H1 (cell line): ENCODE results near the gene SCAF1. TPM values are rescaled to one million over a fixed set of nuclear protein-coding genes. Genes with fewer than 3 reads are reported as not detected.

Source experiments
- BRCA1 ChIP-seq: IDR thresholded peaks from 2 replicates; pipeline ENCODE4 v1.6.1; 2012; ENCODE audit warnings: low read depth, low read length, improper control_type of control experiment
- CBX8 ChIP-seq: fragments of 300-800, 300-1000 bp; sonication (generic); IDR thresholded peaks from 2 replicates; pipeline ENCODE4 v1.7.1; 2016; ENCODE audit warnings: low read depth, low read length, borderline replicate concordance
- CREB1 ChIP-seq: IDR thresholded peaks from 2 replicates; pipeline ENCODE4 v1.6.1; 2012; ENCODE audit warnings: inconsistent platforms
- CTBP2 ChIP-seq: IDR thresholded peaks from 2 replicates; pipeline ENCODE4 v1.7.0; 2011; ENCODE audit warnings: borderline replicate concordance, mild to moderate bottlenecking, moderate library complexity, mixed read lengths, low read length; ENCODE audit not compliant: insufficient read depth, insufficient read length
- GABPA ChIP-seq: IDR thresholded peaks from 2 replicates; pipeline ENCODE4 v1.6.1; 2011; ENCODE audit warnings: mild to moderate bottlenecking, low read length, moderate library complexity, borderline replicate concordance; ENCODE audit not compliant: insufficient read depth
- GTF2F1 ChIP-seq: IDR thresholded peaks from 2 replicates; pipeline ENCODE4 v1.6.1; 2012; ENCODE audit warnings: low read depth, low read length, improper control_type of control experiment, borderline replicate concordance
- JUN ChIP-seq: IDR thresholded peaks from 2 replicates; pipeline ENCODE4 v1.6.1; 2011; ENCODE audit warnings: low read depth, mild to moderate bottlenecking, improper control_type of control experiment, low read length
- JUND ChIP-seq: IDR thresholded peaks from 2 replicates; pipeline ENCODE4 v1.6.1; 2011; ENCODE audit warnings: mild to moderate bottlenecking, improper control_type of control experiment, low read length
- KDM1A ChIP-seq: fragments of 200-600, 300-600 bp; sonication (generic); IDR thresholded peaks from 2 replicates; pipeline ENCODE4 v1.7.1; 2016; ENCODE audit warnings: mild to moderate bottlenecking, low read length, borderline replicate concordance
- PHF8 ChIP-seq: fragments of 200-600 bp; sonication (generic); conservative IDR thresholded peaks from 2 replicates; pipeline ENCODE4 v1.7.1; 2012; ENCODE audit warnings: low read depth, mild to moderate bottlenecking, inconsistent platforms, low read length, moderate library complexity
- RNF2 ChIP-seq: fragments of 200-900, 300-1000 bp; sonication (generic); IDR thresholded peaks from 2 replicates; pipeline ENCODE4 v1.7.1; 2016; ENCODE audit warnings: borderline replicate concordance, low read depth, mild to moderate bottlenecking, antibody characterized with exemption, low read length; ENCODE audit not compliant: poor library complexity, severe bottlenecking; ENCODE audit errors: missing control alignments
- SAP30 ChIP-seq: fragments of 300-600 bp; sonication (generic); IDR thresholded peaks from 2 replicates; pipeline ENCODE4 v1.7.1; 2012; ENCODE audit warnings: low read length, moderate library complexity, mild to moderate bottlenecking, inconsistent platforms; ENCODE audit not compliant: insufficient read depth, insufficient replicate concordance
- SIRT6 ChIP-seq: IDR thresholded peaks from one replicate; pipeline ENCODE4 v1.7.1; 2012; ENCODE audit warnings: low read length, inconsistent platforms
- SP1 ChIP-seq: IDR thresholded peaks from 2 replicates; pipeline ENCODE4 v1.6.1; 2011; ENCODE audit warnings: low read depth, low read length
- SP2 ChIP-seq: IDR thresholded peaks from 2 replicates; pipeline ENCODE4 v1.6.1; 2012; ENCODE audit warnings: mild to moderate bottlenecking, low read length, inconsistent platforms
- polyA plus RNA-seq, 7 experiments: library from polyadenylated mRNA; depleted of rRNA in 3 of 7; stranded (reverse) in 5 of 7; unstranded in 2 of 7; fragments of >200 nt in 5 of 7; fragments of 200-250 nt in 2 of 7; gene quantifications; 1 replicate in 5 of 7; 2 replicates in 1 of 7; 4 replicates in 1 of 7; pipeline versions ENCODE4 v1.2.1 to v1.2.3, GENCODE V29; 2011 to 2013; ENCODE audit warnings: missing spikeins in 2 of 7, mixed read lengths in 2 of 7
- total RNA-seq: library from RNA; stranded (reverse); fragmentation: NEBNext Ultra II Directional; extraction: Animal tissue kit (Norgen Biotek cat#: 25700); gene quantifications from 2 replicates; pipeline ENCODE4 v1.2.1, GENCODE V29; 2021
- TF ChIP-seq, protein P1 (sequence below): IDR thresholded peaks from 2 replicates; pipeline ENCODE4 v1.6.1; 2012; ENCODE audit warnings: inconsistent platforms
- TF ChIP-seq, protein P2 (sequence below): IDR thresholded peaks from 2 replicates; pipeline ENCODE4 v1.6.1; 2012; ENCODE audit warnings: inconsistent platforms

SCAF1 gene
- total and polyA plus RNA-seq, 2 of the 8 experiments (the other 6 are each of a cell fraction or from before 2014, with no cell fraction given): 9.7 to 81.7 TPM

DNA sequence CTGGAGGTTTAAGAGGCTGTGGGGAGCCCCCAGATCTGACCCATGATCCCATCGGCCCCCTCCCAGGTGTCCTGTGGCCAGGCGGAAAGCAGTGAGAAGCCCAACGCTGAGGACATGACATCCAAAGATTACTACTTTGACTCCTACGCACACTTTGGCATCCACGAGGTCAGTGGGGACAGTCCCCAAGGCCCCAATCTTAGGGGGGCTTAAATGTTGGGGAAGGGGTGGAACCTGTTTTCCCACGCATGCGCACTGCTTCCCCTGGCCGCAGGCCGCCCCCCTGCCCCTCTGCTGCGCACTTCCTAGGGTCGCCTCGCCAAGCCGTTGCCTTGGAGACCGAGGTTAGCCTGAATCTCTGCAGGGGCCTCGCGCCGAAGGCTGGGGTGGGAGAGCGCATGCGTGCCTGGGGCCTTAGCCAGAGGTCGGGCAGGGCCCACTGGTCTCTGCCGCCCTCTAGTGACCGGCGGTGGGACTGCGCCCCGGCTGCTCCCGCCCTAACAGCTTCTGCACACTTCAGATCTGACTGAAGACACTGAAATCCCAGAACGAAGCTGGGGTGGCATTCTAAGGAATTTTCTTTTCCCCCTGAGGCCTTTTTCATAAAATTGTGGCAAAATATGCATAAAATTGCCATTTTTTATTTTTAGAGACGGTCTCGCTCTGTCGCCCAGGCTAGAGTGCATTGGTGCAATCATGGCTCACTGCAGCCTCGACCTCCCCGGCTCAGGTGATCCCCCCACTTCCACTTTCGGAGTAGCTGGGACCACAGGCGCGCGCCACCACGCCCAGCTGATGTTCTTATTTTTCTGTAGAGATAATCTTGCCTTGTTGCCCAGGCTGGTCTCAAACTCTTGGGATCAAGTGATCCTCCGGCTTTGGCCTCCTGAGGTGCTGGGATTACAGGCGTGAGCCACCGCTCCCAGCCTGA is 38.7 kb downstream of the SCAF1 start (continued):
- TF ChIP-seq, protein P1, sequence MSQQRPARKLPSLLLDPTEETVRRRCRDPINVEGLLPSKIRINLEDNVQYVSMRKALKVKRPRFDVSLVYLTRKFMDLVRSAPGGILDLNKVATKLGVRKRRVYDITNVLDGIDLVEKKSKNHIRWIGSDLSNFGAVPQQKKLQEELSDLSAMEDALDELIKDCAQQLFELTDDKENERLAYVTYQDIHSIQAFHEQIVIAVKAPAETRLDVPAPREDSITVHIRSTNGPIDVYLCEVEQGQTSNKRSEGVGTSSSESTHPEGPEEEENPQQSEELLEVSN: peak; percentile 37; the same call in 1 of the 2 replicates
- TF ChIP-seq SP1: no peak
- TF ChIP-seq GTF2F1: no peak
- TF ChIP-seq, protein P2, sequence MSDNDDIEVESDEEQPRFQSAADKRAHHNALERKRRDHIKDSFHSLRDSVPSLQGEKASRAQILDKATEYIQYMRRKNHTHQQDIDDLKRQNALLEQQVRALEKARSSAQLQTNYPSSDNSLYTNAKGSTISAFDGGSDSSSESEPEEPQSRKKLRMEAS: peak; percentile 68; the same call in 1 of the 2 replicates
- TF ChIP-seq GABPA: no peak
- TF ChIP-seq RNF2: no peak
- no peak for TF ChIP-seq SAP30
- no peak for TF ChIP-seq CBX8
- no peak for TF ChIP-seq JUN
- TF ChIP-seq KDM1A: no peak
- no peak for TF ChIP-seq SIRT6
- TF ChIP-seq CTBP2: no peak
- no peak for TF ChIP-seq PHF8
- TF ChIP-seq BRCA1: no peak
- no peak for TF ChIP-seq CREB1
- no peak for TF ChIP-seq SP2
- TF ChIP-seq JUND: no peak
